Measurements from ENCODE around the gene SMIM1. TPM values are rescaled to one million over a fixed set of nuclear protein-coding genes. Genes with fewer than 3 reads are reported as not detected.

The SMIM1 gene
- total and polyA plus RNA-seq, 9 of the 15 experiments (the other 6 are each of a cell fraction or from before 2014, with no cell fraction given) = 2.3 to 125 (median 24.3) TPM

DNA sequence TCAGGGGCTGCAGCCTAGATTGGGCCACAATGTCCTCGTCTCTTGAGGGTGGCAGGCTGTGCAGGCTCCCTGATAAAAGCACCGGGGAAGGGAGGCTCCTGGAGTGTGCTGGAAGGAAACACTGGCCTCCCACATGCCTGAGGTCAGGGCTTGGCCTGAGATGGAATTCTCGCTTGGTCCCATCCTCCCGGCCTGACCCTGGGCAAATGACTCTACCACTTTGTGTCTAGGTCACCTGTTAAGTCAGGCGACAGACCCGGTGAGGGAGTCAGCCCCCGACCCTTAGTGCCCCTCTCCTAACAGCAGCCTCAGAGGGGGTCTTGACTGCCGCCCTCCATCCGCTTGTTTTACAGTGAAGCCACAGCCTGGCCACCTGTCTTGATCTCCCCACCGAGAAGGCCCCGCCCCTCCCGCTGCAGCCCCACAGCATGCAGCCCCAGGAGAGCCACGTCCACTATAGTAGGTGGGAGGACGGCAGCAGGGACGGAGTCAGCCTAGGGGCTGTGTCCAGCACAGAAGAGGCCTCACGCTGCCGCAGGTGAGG, 2.5 kb downstream of the SMIM1 start (continued):
- TF ChIP-seq, protein P1, sequence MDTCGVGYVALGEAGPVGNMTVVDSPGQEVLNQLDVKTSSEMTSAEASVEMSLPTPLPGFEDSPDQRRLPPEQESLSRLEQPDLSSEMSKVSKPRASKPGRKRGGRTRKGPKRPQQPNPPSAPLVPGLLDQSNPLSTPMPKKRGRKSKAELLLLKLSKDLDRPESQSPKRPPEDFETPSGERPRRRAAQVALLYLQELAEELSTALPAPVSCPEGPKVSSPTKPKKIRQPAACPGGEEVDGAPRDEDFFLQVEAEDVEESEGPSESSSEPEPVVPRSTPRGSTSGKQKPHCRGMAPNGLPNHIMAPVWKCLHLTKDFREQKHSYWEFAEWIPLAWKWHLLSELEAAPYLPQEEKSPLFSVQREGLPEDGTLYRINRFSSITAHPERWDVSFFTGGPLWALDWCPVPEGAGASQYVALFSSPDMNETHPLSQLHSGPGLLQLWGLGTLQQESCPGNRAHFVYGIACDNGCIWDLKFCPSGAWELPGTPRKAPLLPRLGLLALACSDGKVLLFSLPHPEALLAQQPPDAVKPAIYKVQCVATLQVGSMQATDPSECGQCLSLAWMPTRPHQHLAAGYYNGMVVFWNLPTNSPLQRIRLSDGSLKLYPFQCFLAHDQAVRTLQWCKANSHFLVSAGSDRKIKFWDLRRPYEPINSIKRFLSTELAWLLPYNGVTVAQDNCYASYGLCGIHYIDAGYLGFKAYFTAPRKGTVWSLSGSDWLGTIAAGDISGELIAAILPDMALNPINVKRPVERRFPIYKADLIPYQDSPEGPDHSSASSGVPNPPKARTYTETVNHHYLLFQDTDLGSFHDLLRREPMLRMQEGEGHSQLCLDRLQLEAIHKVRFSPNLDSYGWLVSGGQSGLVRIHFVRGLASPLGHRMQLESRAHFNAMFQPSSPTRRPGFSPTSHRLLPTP (IDR thresholded peaks at IDR 0.05; ENCODE audit: borderline replicate concordance, extremely low read depth, insufficient read length) = no peak
- TF ChIP-seq KAT8 (IDR thresholded peaks at IDR 0.05; ENCODE audit: low read depth) (no peak), HDAC2 (IDR thresholded peaks at IDR 0.05) (peak; percentile 83), CREBBP (IDR thresholded peaks at IDR 0.05; ENCODE audit: low read depth, low read length) (no peak), ATF7 (IDR thresholded peaks at IDR 0.05) (0 out of 2 replicates have a peak, but pooled peaks have one; percentile 45), BACH1 (tag; IDR thresholded peaks at IDR 0.05) (no peak), LCOR (CRISPR knock-in tag; IDR thresholded peaks at IDR 0.05) (no peak), ZNF785 (CRISPR knock-in tag; IDR thresholded peaks at IDR 0.05) (no peak), NCOA4 (IDR thresholded peaks at IDR 0.05; ENCODE audit: partially characterized antibody) (no peak), BDP1 (IDR thresholded peaks at IDR 0.05; ENCODE audit: insufficient read depth, insufficient read length) (no peak), RFX5 (IDR thresholded peaks at IDR 0.05; ENCODE audit: low read depth, low read length) (no peak)
- TF ChIP-seq, protein P2, sequence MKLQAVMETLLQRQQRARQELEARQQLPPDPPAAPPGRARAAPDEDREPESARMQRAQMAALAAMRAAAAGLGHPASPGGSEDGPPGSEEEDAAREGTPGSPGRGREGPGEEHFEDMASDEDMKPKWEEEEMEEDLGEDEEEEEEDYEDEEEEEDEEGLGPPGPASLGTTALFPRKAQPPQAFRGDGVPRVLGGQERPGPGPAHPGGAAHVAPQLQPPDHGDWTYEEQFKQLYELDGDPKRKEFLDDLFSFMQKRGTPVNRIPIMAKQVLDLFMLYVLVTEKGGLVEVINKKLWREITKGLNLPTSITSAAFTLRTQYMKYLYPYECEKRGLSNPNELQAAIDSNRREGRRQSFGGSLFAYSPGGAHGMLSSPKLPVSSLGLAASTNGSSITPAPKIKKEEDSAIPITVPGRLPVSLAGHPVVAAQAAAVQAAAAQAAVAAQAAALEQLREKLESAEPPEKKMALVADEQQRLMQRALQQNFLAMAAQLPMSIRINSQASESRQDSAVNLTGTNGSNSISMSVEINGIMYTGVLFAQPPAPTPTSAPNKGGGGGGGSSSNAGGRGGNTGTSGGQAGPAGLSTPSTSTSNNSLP (IDR thresholded peaks at IDR 0.05; ENCODE audit: borderline replicate concordance, low read depth, low read length) = peak; percentile 59; the same call in 1 of the 2 replicates
- TF ChIP-seq, protein P3, sequence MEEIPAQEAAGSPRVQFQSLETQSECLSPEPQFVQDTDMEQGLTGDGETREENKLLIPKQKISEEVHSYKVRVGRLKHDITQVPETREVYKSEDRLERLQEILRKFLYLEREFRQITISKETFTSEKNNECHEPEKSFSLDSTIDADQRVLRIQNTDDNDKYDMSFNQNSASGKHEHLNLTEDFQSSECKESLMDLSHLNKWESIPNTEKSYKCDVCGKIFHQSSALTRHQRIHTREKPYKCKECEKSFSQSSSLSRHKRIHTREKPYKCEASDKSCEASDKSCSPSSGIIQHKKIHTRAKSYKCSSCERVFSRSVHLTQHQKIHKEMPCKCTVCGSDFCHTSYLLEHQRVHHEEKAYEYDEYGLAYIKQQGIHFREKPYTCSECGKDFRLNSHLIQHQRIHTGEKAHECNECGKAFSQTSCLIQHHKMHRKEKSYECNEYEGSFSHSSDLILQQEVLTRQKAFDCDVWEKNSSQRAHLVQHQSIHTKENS (CRISPR knock-in tag; IDR thresholded peaks at IDR 0.05) = no peak
- TF ChIP-seq, protein P4, sequence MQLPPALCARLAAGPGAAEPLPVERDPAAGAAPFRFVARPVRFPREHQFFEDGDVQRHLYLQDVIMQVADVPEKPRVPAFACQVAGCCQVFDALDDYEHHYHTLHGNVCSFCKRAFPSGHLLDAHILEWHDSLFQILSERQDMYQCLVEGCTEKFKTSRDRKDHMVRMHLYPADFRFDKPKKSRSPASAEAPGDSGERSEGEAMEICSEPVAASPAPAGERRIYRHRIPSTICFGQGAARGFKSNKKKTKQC (CRISPR knock-in tag; IDR thresholded peaks at IDR 0.05) = no peak
- TF ChIP-seq, protein P5, sequence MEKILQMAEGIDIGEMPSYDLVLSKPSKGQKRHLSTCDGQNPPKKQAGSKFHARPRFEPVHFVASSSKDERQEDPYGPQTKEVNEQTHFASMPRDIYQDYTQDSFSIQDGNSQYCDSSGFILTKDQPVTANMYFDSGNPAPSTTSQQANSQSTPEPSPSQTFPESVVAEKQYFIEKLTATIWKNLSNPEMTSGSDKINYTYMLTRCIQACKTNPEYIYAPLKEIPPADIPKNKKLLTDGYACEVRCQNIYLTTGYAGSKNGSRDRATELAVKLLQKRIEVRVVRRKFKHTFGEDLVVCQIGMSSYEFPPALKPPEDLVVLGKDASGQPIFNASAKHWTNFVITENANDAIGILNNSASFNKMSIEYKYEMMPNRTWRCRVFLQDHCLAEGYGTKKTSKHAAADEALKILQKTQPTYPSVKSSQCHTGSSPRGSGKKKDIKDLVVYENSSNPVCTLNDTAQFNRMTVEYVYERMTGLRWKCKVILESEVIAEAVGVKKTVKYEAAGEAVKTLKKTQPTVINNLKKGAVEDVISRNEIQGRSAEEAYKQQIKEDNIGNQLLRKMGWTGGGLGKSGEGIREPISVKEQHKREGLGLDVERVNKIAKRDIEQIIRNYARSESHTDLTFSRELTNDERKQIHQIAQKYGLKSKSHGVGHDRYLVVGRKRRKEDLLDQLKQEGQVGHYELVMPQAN (IDR thresholded peaks at IDR 0.05; ENCODE audit: borderline replicate concordance) = peak; percentile 35; the same call in 1 of the 2 replicates
- TF ChIP-seq, protein P6, sequence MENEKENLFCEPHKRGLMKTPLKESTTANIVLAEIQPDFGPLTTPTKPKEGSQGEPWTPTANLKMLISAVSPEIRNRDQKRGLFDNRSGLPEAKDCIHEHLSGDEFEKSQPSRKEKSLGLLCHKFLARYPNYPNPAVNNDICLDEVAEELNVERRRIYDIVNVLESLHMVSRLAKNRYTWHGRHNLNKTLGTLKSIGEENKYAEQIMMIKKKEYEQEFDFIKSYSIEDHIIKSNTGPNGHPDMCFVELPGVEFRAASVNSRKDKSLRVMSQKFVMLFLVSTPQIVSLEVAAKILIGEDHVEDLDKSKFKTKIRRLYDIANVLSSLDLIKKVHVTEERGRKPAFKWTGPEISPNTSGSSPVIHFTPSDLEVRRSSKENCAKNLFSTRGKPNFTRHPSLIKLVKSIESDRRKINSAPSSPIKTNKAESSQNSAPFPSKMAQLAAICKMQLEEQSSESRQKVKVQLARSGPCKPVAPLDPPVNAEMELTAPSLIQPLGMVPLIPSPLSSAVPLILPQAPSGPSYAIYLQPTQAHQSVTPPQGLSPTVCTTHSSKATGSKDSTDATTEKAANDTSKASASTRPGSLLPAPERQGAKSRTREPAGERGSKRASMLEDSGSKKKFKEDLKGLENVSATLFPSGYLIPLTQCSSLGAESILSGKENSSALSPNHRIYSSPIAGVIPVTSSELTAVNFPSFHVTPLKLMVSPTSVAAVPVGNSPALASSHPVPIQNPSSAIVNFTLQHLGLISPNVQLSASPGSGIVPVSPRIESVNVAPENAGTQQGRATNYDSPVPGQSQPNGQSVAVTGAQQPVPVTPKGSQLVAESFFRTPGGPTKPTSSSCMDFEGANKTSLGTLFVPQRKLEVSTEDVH (IDR thresholded peaks at IDR 0.05; ENCODE audit: low read depth, partially characterized antibody) = no peak
